OCI-LY1 (cell line): ENCODE measurements around the gene DHDH.

Experiments
- H2AFZ ChIP-seq: fragments of 200-600 bp; sonication (generic), shearing (Covaris generic); 2 replicates; pipeline ENCODE4 v1.6.0; 2014; ENCODE audit warnings: antibody characterized with exemption, mild to moderate bottlenecking, low read length
- H3F3A ChIP-seq: fragments of 200-600 bp; sonication (generic), shearing (Covaris generic); 2 replicates; pipeline ENCODE4 v1.6.0; 2014; ENCODE audit warnings: mild to moderate bottlenecking, antibody characterized with exemption, low read length, moderate library complexity; ENCODE audit not compliant: insufficient read depth
- H3K27ac ChIP-seq: fragments of 200-600 bp; sonication (generic); 2 replicates; pipeline ENCODE4 v1.5.1; 2014; ENCODE audit warnings: low read length, mixed run types, mild to moderate bottlenecking, low read depth; ENCODE audit not compliant: poor library complexity, severe bottlenecking
- H3K27me3 ChIP-seq: fragments of 200-600 bp; sonication (generic); 2 replicates; pipeline ENCODE4 v1.6.0; 2014; ENCODE audit warnings: antibody characterized with exemption, mild to moderate bottlenecking, low read length, moderate library complexity; ENCODE audit not compliant: insufficient read depth
- H3K36me3 ChIP-seq: fragments of 200-600 bp; sonication (generic); 2 replicates; pipeline ENCODE4 v1.6.1; 2014; ENCODE audit warnings: mild to moderate bottlenecking, antibody characterized with exemption, low read length, moderate library complexity, mixed read lengths; ENCODE audit not compliant: insufficient read depth
- H3K4me1 ChIP-seq: fragments of 200-600 bp; sonication (generic); 2 replicates; pipeline ENCODE4 v1.5.1; 2014; ENCODE audit warnings: mild to moderate bottlenecking, low read length, moderate library complexity; ENCODE audit not compliant: insufficient read depth, severe bottlenecking
- H3K4me2 ChIP-seq: fragments of 200-600 bp; sonication (generic), shearing (Covaris generic); 2 replicates; pipeline ENCODE4 v1.6.1; 2014; ENCODE audit warnings: low read length
- H3K4me3 ChIP-seq: fragments of 200-600 bp; sonication (generic); 2 replicates; pipeline ENCODE4 v1.5.1; 2014; ENCODE audit warnings: low read length, low read depth, mild to moderate bottlenecking, mixed read lengths; ENCODE audit not compliant: poor library complexity, severe bottlenecking
- H3K79me2 ChIP-seq: fragments of 200-600 bp; shearing (Covaris generic); 2 replicates; pipeline ENCODE4 v1.6.1; 2016; ENCODE audit warnings: mixed run types, low read length, mixed read lengths; ENCODE audit not compliant: insufficient read depth
- H3K9ac ChIP-seq: fragments of 200-600 bp; sonication (generic), shearing (Covaris generic); 2 replicates; pipeline ENCODE4 v1.6.1; 2014; ENCODE audit warnings: mild to moderate bottlenecking, low read length, mixed read lengths
- H3K9me2 ChIP-seq: fragments of 200-600 bp; sonication (generic), shearing (Covaris generic); 2 replicates; pipeline ENCODE4 v1.6.1; 2014; ENCODE audit warnings: low read depth, mild to moderate bottlenecking, low read length, mixed read lengths
- H3K9me3 ChIP-seq: fragments of 200-600 bp; shearing (Covaris generic); 2 replicates; pipeline ENCODE4 v1.6.1; 2014; ENCODE audit warnings: low read length, mixed read lengths
- H4K20me1 ChIP-seq: fragments of 200-600 bp; sonication (generic), shearing (Covaris generic); 2 replicates; pipeline ENCODE4 v1.6.0; 2016; ENCODE audit warnings: mild to moderate bottlenecking, low read length; ENCODE audit not compliant: insufficient read depth
- CTCF ChIP-seq: fragments of 200-600 bp; sonication (generic), shearing (Covaris generic); IDR thresholded peaks from 2 replicates; pipeline ENCODE4 v1.5.1; 2017; ENCODE audit warnings: mild to moderate bottlenecking, antibody characterized with exemption, low read length, moderate library complexity, mixed read lengths
- EZH2 ChIP-seq: fragments of 200-600 bp; sonication (generic), shearing (Covaris generic); IDR thresholded peaks from 2 replicates; pipeline ENCODE4 v1.8.0; 2017; ENCODE audit warnings: borderline replicate concordance, mixed run types, mild to moderate bottlenecking, antibody characterized with exemption, low read length, moderate library complexity, mixed read lengths

The DHDH gene

GRCh38 chr19:48928164-48929025 lies 5.1 kb upstream of the DHDH start:
- TF ChIP-seq EZH2 (no peak), CTCF (no peak)
- H3K9me2 ChIP-seq = no peaks in the 10 kb centered on the region
- H4K20me1 ChIP-seq = no peaks in the 10 kb centered on the region
- H3K36me3 ChIP-seq = no peaks in the 10 kb centered on the region
- H3K9ac ChIP-seq = no peak overlapping the region
- no peak overlapping the region for H3K4me3 ChIP-seq
- H3K27me3 ChIP-seq = no peaks in the 10 kb centered on the region; the same call in 1 of the 2 replicates
- H3K27ac ChIP-seq = no peak overlapping the region
- H3K79me2 ChIP-seq = no peaks in the 10 kb centered on the region
- H3K9me3 ChIP-seq = no peaks in the 10 kb centered on the region
- H3F3A ChIP-seq = no peaks in the 10 kb centered on the region
- H2AFZ ChIP-seq = no peak overlapping the region
- peaks cover 5% of the 10 kb centered on the region for H3K4me1 ChIP-seq
- no peak overlapping the region for H3K4me2 ChIP-seq

- Histone ChIP-seq H3K9me3 (no peaks in the 10 kb centered on the region), H3K4me2 (no peak overlapping the region), H3K27me3 (no peaks in the 10 kb centered on the region), H3K9me2 (no peaks in the 10 kb centered on the region), H2AFZ (no peak overlapping the region), H3K79me2 (no peaks in the 10 kb centered on the region), H3K4me3 (no peak overlapping the region), H3K36me3 (no peaks in the 10 kb centered on the region), H3K27ac (no peak overlapping the region), H3K4me1 (peaks cover 12% of the 10 kb centered on the region), H3F3A (no peaks in the 10 kb centered on the region), H4K20me1 (no peaks in the 10 kb centered on the region), H3K9ac (no peak overlapping the region)
- no peak for TF ChIP-seq EZH2
- TF ChIP-seq CTCF = no peak
Measured at GRCh38 chr19:48934837-48935236, 1.3 kb downstream of the DHDH start.

DNA sequence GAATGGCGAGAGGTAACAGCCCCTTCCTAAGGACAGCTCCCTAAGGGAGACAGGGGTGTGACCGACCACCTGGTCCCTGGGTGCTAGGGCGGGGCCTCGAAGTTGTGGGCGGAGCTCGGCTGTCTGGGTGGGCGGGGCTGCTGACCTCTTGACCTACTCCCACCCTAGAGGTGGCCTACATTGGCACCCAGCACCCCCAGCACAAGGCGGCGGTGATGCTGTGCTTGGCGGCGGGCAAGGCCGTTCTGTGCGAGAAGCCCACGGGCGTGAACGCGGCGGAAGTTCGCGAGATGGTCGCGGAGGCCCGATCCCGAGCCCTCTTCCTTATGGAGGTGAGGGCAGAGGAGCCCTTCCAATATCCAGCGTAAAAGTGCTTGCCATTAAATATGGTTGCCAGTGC lies 2.4 kb downstream of the DHDH start:
- Histone ChIP-seq H3K9me2 (no peaks in the 10 kb centered on the region), H3F3A (no peaks in the 10 kb centered on the region), H3K9me3 (peaks cover 4% of the 10 kb centered on the region), H3K27me3 (no peaks in the 10 kb centered on the region), H3K4me3 (no peak overlapping the region), H3K79me2 (no peaks in the 10 kb centered on the region), H3K4me1 (peaks cover 12% of the 10 kb centered on the region), H3K36me3 (peaks cover 4% of the 10 kb centered on the region; the same call in 1 of the 2 replicates), H3K27ac (no peak overlapping the region), H4K20me1 (no peaks in the 10 kb centered on the region), H3K9ac (no peak overlapping the region), H3K4me2 (no peak overlapping the region), H2AFZ (no peak overlapping the region)
- TF ChIP-seq CTCF (no peak), EZH2 (no peak)
